MCF 10A (cell line): ENCODE results near the gene SMAD9. TPM values are rescaled to one million over a fixed set of nuclear protein-coding genes. Genes with fewer than 3 reads are reported as not detected.

Source experiments
- BruUV-seq: library from RNA; stranded (reverse); fragments of 400-500 nt; replicated peaks from 2 replicates; lab custom pipeline; 2021; lab: Mats Ljungman, UMichigan
- CTCF ChIA-PET: fragments of 300-600 bp; sonication (Branson Sonifier 250); formaldehyde crosslinking; extraction: SDS; loops from one replicate; lab custom pipeline; 2021; ENCODE audit warnings: antibody characterized with exemption, inconsistent platforms; lab: Yijun Ruan, JAX
- POLR2A ChIA-PET: fragments of 300-600, 350-650 bp; sonication (Branson Sonifier 250); formaldehyde crosslinking; extraction: SDS; loops from one replicate; lab custom pipeline; 2020; ENCODE audit warnings: antibody characterized with exemption, inconsistent platforms; lab: Yijun Ruan, JAX
- DNase-seq: peaks from one replicate; pipeline ENCODE4 v3.0.0-alpha.2; 2018; ENCODE audit not compliant: unreplicated experiment
- H3K27ac Mint-ChIP-seq: one replicate; pipeline ENCODE4 v1.8.0; 2022; ENCODE audit warnings: mild to moderate bottlenecking, low read depth, mixed read lengths; ENCODE audit not compliant: unreplicated experiment
- H3K27me3 Mint-ChIP-seq: one replicate; pipeline ENCODE4 v1.8.0; 2022; ENCODE audit warnings: mixed read lengths; ENCODE audit not compliant: insufficient read depth, unreplicated experiment
- H3K36me3 Mint-ChIP-seq: one replicate; pipeline ENCODE4 v1.8.0; 2022; ENCODE audit warnings: mild to moderate bottlenecking, moderate library complexity, mixed read lengths; ENCODE audit not compliant: insufficient read depth, unreplicated experiment
- H3K4me1 Mint-ChIP-seq: one replicate; pipeline ENCODE4 v1.8.0; 2022; ENCODE audit warnings: mixed read lengths; ENCODE audit not compliant: insufficient read depth, unreplicated experiment
- H3K4me3 Mint-ChIP-seq: one replicate; pipeline ENCODE4 v1.8.0; 2022; ENCODE audit warnings: mild to moderate bottlenecking, moderate library complexity, mixed read lengths; ENCODE audit not compliant: unreplicated experiment
- H3K9me3 Mint-ChIP-seq: one replicate; pipeline ENCODE4 v1.8.0; 2022; ENCODE audit warnings: mixed read lengths; ENCODE audit not compliant: unreplicated experiment
- intact Hi-C: fragments of 100-400 bp; cut with micrococcal nuclease; formaldehyde crosslinking; loops from 2 replicates; pipeline ENCODE4 v1.14.1; 2022
- total RNA-seq: library from RNA; stranded (reverse); gene quantifications from 2 replicates; pipeline ENCODE4 v1.2.3, GENCODE V29; 2022
- TF ChIP-seq, protein P1 (sequence below): fragments of 200-600 bp; IDR thresholded peaks from one replicate; pipeline ENCODE4 v1.8.0; 2022; ENCODE audit warnings: antibody characterized with exemption, mild to moderate bottlenecking; ENCODE audit not compliant: unreplicated experiment

SMAD9 gene
- total RNA-seq, 1 experiment from 2014 or later: 1.6 TPM

DNA sequence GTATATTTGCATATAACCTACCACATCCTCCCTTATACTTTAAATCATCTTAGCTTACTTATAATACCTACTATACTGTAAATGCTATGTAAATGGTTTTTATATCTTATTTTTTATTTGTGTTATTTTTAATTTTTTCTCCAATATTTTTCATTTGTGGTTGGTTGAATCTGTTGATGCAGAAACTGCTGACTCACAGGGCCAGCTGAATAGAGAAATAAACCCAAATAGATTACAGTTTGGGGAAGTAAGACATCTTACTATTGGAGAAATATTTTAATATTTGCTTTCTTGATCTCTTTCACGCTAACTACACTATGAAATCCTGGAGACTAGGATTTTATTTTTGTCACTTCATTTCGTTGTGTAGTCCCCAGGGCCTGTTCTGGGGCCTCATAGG, 7.1 kb downstream of the SMAD9 start:
- Mint-ChIP-seq H3K27me3 (no peaks in the 10 kb centered on the region), H3K4me3 (no peak overlapping the region), H3K9me3 (no peaks in the 10 kb centered on the region), H3K27ac (no peak overlapping the region), H3K4me1 (no peaks in the 10 kb centered on the region), H3K36me3 (no peaks in the 10 kb centered on the region)
- BruUV-seq: no TSS peak
- TF ChIP-seq, protein P1, sequence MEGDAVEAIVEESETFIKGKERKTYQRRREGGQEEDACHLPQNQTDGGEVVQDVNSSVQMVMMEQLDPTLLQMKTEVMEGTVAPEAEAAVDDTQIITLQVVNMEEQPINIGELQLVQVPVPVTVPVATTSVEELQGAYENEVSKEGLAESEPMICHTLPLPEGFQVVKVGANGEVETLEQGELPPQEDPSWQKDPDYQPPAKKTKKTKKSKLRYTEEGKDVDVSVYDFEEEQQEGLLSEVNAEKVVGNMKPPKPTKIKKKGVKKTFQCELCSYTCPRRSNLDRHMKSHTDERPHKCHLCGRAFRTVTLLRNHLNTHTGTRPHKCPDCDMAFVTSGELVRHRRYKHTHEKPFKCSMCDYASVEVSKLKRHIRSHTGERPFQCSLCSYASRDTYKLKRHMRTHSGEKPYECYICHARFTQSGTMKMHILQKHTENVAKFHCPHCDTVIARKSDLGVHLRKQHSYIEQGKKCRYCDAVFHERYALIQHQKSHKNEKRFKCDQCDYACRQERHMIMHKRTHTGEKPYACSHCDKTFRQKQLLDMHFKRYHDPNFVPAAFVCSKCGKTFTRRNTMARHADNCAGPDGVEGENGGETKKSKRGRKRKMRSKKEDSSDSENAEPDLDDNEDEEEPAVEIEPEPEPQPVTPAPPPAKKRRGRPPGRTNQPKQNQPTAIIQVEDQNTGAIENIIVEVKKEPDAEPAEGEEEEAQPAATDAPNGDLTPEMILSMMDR: no peak
- ChIA-PET CTCF (interaction anchor here (0.6 kb wide), 1 partner anchor 22 kb away, joined by 3 read pairs; no protein-coding TSS in a partner anchor), POLR2A (no interaction called here)
- no peak for DNase-seq
- intact Hi-C loops: no loop called here

- ChIA-PET POLR2A (no interaction called here), CTCF (no interaction called here)
- no peak for DNase-seq
- Mint-ChIP-seq H3K27ac (no peak overlapping the region), H3K4me1 (no peaks in the 10 kb centered on the region), H3K27me3 (no peaks in the 10 kb centered on the region), H3K4me3 (no peak overlapping the region), H3K9me3 (no peaks in the 10 kb centered on the region), H3K36me3 (no peaks in the 10 kb centered on the region)
- intact Hi-C loops: no loop called here
- BruUV-seq: no TSS peak
- TF ChIP-seq, protein P1: no peak
Observed at GRCh38 chr13:36912369-36912768, 7.7 kb downstream of the SMAD9 start.

DNA sequence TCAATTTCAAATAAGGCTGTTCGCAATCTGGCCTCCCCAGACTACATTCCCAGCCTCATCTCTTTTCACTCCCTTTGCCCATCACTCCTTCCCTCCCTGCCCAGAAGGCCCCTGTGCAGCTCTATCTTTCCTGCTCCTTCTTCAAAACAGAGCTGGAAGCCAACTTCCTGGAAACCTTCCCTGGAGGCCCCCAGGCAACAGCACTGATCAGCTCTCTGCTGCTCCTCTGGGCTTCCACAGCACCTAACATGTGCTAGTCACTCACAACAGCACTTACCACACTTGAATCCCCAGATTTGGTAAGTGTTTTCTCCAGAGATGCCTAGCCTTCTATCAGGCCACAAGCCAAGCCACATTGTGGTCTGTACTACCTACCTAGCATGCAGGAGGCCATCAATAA, 9.5 kb downstream of the SMAD9 start:
- TF ChIP-seq, protein P1: no peak
- no peak for DNase-seq
- ChIA-PET POLR2A (no interaction called here), CTCF (no interaction called here)
- no peaks in the 10 kb centered on the region for H3K4me1 Mint-ChIP-seq
- H3K27me3 Mint-ChIP-seq: no peaks in the 10 kb centered on the region
- H3K9me3 Mint-ChIP-seq: no peaks in the 10 kb centered on the region
- no peak overlapping the region for H3K4me3 Mint-ChIP-seq
- no peak overlapping the region for H3K27ac Mint-ChIP-seq
- intact Hi-C loops: no loop called here
- BruUV-seq: no TSS peak
- H3K36me3 Mint-ChIP-seq: no peaks in the 10 kb centered on the region

GRCh38 chr13:36907821-36908220, 12.2 kb downstream of the SMAD9 start:
- no peaks in the 10 kb centered on the region for H3K9me3 Mint-ChIP-seq
- no peak for DNase-seq
- BruUV-seq: no TSS peak
- H3K27me3 Mint-ChIP-seq: no peaks in the 10 kb centered on the region
- POLR2A ChIA-PET: no interaction called here
- CTCF ChIA-PET: interaction anchor here (0.6 kb wide), 1 partner anchor 10 kb away, joined by 5 read pairs; no protein-coding TSS in a partner anchor
- H3K36me3 Mint-ChIP-seq: no peaks in the 10 kb centered on the region
- intact Hi-C loops: no loop called here
- TF ChIP-seq, protein P1: no peak
- no peak overlapping the region for H3K4me3 Mint-ChIP-seq
- no peak overlapping the region for H3K27ac Mint-ChIP-seq
- no peaks in the 10 kb centered on the region for H3K4me1 Mint-ChIP-seq
